KMS-11 (cell line): Measurements from ENCODE around the gene HSD11B2.

Experiments
- H2AFZ ChIP-seq: fragments of 200-600 bp; sonication (generic); 2 replicates; pipeline ENCODE4 v1.6.1; 2016; ENCODE audit warnings: antibody characterized with exemption, mixed run types, low read depth
- H3K27ac ChIP-seq: fragments of 200-600 bp; sonication (generic); 2 replicates; pipeline ENCODE4 v1.6.1; 2016; ENCODE audit warnings: mild to moderate bottlenecking, mixed run types
- H3K27me3 ChIP-seq: fragments of 200-600 bp; sonication (generic); 2 replicates; pipeline ENCODE4 v1.6.1; 2017; ENCODE audit warnings: mild to moderate bottlenecking, low read depth, mixed run types, moderate library complexity; ENCODE audit not compliant: insufficient read depth
- H3K36me3 ChIP-seq: fragments of 200-600 bp; sonication (generic); 2 replicates; pipeline ENCODE4 v1.6.1; 2017; ENCODE audit warnings: mild to moderate bottlenecking, mixed run types; ENCODE audit not compliant: insufficient read depth
- H3K4me1 ChIP-seq: fragments of 200-600 bp; sonication (generic); 2 replicates; pipeline ENCODE4 v1.6.1; 2016; ENCODE audit warnings: mild to moderate bottlenecking, low read depth, mixed run types; ENCODE audit not compliant: poor library complexity, severe bottlenecking
- H3K4me2 ChIP-seq: fragments of 200-600 bp; sonication (generic); 2 replicates; pipeline ENCODE4 v1.7.0; 2016; ENCODE audit warnings: mild to moderate bottlenecking, mixed run types
- H3K4me3 ChIP-seq: fragments of 200-600 bp; sonication (generic); IDR thresholded peaks from 2 replicates; pipeline ENCODE4 v1.6.1; 2017; ENCODE audit warnings: low read depth, low read length, mixed read lengths; ENCODE audit not compliant: insufficient read depth
- H3K79me2 ChIP-seq: fragments of 200-600 bp; sonication (generic); 2 replicates; pipeline ENCODE4 v1.6.1; 2016; ENCODE audit warnings: low read depth, mixed run types; ENCODE audit not compliant: insufficient read depth
- H3K9ac ChIP-seq: fragments of 200-600 bp; sonication (generic); 2 replicates; pipeline ENCODE4 v1.6.1; 2016; ENCODE audit warnings: mild to moderate bottlenecking, mixed run types
- H4K20me1 ChIP-seq: fragments of 200-600 bp; sonication (generic); 2 replicates; pipeline ENCODE4 v1.6.1; 2016; ENCODE audit warnings: mild to moderate bottlenecking, mixed run types; ENCODE audit not compliant: insufficient read depth
- TF ChIP-seq, protein P1 (sequence below): fragments of 200-600 bp; sonication (generic); conservative IDR thresholded peaks from 2 replicates; pipeline ENCODE4 v1.6.1; 2017; ENCODE audit warnings: low read depth, mild to moderate bottlenecking, antibody characterized with exemption, low read length, moderate library complexity, mixed read lengths

The HSD11B2 gene

DNA sequence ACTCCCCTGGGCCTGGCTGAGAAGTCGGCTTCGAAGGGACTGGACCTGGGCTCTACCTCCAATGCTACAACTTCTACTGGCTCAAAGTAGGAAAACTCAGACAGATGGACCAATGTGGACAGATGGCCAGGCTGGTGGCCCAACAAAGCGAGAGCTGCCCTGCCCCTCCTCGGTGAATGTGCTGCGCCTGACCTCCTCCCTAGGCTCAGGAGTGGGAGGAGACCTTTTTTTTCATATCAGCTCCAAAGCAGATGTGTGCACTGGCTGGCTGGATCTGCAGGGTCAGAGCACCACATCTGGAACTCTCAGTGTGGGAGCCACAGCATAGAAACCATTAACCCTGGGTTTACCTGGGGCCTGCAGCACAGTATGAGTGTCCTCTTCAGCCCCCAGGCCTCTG lies 29.2 kb downstream of the HSD11B2 start:
- Histone ChIP-seq H3K27ac (no peak overlapping the region), H3K9ac (no peak overlapping the region), H4K20me1 (no peaks in the 10 kb centered on the region)

DNA sequence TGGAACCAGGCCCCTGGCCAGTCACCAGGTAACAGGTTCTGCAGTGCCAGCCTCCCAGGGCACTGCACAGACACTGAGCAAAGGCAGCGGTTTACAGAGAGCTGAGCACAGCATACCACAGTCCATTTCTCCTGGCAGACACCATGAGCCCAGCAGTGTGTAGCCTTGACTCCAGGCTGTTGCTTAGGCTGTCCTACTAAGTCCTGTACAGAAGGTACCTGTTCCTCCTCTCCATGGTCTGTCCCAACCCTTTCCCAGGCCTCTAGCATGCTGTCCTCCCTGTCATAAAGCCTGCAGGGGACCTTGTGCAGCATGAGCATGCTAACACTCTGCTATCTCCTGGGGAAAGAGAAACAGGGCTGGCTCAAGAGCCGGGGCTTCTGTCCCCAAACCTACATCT lies 30.0 kb downstream of the HSD11B2 start:
- no peak overlapping the region for H3K4me3 ChIP-seq
- H3K9ac ChIP-seq: no peak overlapping the region
- H3K79me2 ChIP-seq: no peaks in the 10 kb centered on the region
- H3K27ac ChIP-seq: no peak overlapping the region
- TF ChIP-seq, protein P1, sequence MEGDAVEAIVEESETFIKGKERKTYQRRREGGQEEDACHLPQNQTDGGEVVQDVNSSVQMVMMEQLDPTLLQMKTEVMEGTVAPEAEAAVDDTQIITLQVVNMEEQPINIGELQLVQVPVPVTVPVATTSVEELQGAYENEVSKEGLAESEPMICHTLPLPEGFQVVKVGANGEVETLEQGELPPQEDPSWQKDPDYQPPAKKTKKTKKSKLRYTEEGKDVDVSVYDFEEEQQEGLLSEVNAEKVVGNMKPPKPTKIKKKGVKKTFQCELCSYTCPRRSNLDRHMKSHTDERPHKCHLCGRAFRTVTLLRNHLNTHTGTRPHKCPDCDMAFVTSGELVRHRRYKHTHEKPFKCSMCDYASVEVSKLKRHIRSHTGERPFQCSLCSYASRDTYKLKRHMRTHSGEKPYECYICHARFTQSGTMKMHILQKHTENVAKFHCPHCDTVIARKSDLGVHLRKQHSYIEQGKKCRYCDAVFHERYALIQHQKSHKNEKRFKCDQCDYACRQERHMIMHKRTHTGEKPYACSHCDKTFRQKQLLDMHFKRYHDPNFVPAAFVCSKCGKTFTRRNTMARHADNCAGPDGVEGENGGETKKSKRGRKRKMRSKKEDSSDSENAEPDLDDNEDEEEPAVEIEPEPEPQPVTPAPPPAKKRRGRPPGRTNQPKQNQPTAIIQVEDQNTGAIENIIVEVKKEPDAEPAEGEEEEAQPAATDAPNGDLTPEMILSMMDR: no peak
- H3K36me3 ChIP-seq: no peaks in the 10 kb centered on the region
- H3K4me2 ChIP-seq: no peak overlapping the region
- H3K27me3 ChIP-seq: no peaks in the 10 kb centered on the region
- no peaks in the 10 kb centered on the region for H3K4me1 ChIP-seq
- H4K20me1 ChIP-seq: no peaks in the 10 kb centered on the region
- H2AFZ ChIP-seq: no peak overlapping the region

More for the DNA sequence above, 29.2 kb downstream of the HSD11B2 start:
- Histone ChIP-seq H3K79me2 (no peaks in the 10 kb centered on the region), H3K4me3 (no peak overlapping the region), H3K27me3 (no peaks in the 10 kb centered on the region), H3K4me1 (no peaks in the 10 kb centered on the region), H2AFZ (no peak overlapping the region), H3K4me2 (no peak overlapping the region), H3K36me3 (no peaks in the 10 kb centered on the region)
- TF ChIP-seq, protein P1: no peak

DNA sequence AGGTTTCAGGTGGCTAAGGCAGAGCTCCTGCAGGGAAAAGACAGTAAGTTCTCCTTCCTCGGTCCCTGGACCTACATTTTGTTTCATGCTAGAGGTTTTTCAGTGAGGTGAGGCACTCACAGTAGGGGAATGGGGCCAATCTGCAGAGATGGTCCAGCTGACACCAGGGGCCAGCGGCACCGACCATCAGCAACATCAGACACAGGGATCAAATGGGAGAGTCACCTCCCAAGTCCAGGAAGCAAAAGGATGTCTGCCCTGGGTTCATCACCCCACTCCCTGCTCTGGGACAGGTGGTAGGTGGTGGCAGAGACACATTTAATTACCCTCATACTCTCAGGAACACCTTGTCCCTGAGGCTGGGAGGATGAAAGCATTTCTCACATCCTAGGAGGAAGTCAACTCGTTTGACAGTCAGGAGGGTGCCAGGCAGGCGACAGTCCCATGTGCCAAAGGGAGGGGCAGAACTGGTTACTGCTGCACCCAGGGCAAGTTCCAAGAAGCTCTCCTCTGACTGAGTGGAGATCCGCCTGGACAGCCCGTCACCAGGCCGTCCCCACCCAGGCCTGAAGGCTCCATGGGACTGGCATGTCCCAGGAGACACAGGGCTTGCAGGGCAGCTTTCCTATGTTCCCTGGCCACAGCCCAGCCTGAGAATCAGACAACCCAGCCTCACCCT lies 30.8 kb downstream of the HSD11B2 start:
- H3K79me2 ChIP-seq: no peaks in the 10 kb centered on the region
- TF ChIP-seq, protein P1: no peak
- no peak overlapping the region for H3K4me2 ChIP-seq
- no peaks in the 10 kb centered on the region for H3K4me1 ChIP-seq
- H3K36me3 ChIP-seq: no peaks in the 10 kb centered on the region
- H2AFZ ChIP-seq: no peak overlapping the region
- no peaks in the 10 kb centered on the region for H3K27me3 ChIP-seq
- H3K9ac ChIP-seq: no peak overlapping the region
- H3K4me3 ChIP-seq: no peak overlapping the region
- H4K20me1 ChIP-seq: no peaks in the 10 kb centered on the region
- H3K27ac ChIP-seq: no peak overlapping the region

- H3K4me2 ChIP-seq: no peak overlapping the region
Measured at GRCh38 chr16:67462279-67462655, 31.3 kb downstream of the HSD11B2 start.

More at GRCh38 chr16:67462279-67462655, 31.3 kb downstream of the HSD11B2 start:
- TF ChIP-seq, protein P1: no peak
- no peak overlapping the region for H3K9ac ChIP-seq
- no peak overlapping the region for H3K27ac ChIP-seq
- H3K27me3 ChIP-seq: no peaks in the 10 kb centered on the region
- H4K20me1 ChIP-seq: no peaks in the 10 kb centered on the region
- no peaks in the 10 kb centered on the region for H3K79me2 ChIP-seq
- H2AFZ ChIP-seq: no peak overlapping the region
- H3K4me1 ChIP-seq: no peaks in the 10 kb centered on the region
- no peak overlapping the region for H3K4me3 ChIP-seq
- H3K36me3 ChIP-seq: no peaks in the 10 kb centered on the region
